NCI-H1092 (cell line): ENCODE measurements around the gene CD84.
"Not testable (repeated sequence)": the region's sequence is repeated elsewhere in the genome, so short reads cannot be mapped to it uniquely, and the experiment has no call there.

Experiments used
- DNase-seq: peaks from one replicate; lab custom pipeline; 2025; lab: John Stamatoyannopoulos, UW

CD84 gene

DNA sequence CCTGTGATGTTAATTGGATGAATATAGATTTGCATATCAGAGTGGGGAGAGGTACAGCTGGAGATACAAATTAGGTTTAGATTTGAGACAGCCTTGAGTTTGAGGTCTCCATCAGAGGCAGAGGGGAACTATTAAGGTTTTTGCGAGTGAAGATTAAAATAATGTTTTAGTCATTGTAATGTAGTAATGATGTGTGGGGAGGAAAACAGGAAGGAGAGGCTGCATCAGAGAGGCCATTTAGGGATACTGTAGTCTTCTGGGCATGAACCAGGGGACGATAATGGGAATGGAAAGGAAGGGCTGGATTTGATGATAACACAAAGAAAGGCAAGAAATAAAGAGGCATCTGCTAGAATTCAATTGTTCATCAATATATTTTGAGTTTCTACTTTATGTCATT lies 9.5 kb downstream of the CD84 start:
- DNase-seq: no peak

DNA sequence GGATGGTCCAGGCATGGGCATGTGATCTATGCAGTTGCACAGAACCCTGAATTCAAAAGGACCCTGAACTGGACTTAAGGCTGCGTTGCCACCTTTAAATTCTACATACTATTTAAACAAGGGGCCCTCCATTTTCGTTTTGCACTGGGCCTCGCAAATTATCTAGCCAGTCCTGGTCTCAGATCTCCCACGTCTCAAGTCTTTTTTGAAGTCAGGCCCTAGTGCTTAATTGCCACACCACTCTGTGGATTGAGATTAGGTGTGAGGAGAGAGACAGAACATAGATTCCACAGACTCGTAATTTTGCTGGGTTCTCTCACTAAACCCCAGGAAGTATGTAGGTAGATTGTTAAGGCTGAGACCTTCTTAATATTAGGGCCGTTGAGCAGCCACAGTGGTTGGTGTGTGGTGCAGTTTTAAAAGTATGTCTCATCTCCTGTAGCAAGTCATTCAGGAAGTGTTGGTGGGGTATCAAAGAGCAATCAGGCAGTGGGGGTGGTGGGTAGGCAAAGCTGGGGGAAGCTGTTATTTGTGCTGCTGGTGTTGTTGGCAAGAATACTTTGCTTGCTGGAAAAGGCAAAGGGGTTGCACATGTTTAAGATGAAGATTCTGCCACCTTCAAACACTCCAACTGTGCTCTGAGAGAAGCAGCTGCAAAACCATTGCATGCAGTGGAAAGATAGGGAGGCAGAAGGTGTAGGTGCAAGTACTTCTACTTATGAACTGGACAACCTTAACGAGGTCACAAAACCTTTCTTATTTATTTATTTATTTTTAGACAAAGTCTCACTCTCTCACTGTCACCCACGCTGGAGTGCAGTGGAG lies 11.2 kb downstream of the CD84 start:
- DNase-seq: no peak

DNA sequence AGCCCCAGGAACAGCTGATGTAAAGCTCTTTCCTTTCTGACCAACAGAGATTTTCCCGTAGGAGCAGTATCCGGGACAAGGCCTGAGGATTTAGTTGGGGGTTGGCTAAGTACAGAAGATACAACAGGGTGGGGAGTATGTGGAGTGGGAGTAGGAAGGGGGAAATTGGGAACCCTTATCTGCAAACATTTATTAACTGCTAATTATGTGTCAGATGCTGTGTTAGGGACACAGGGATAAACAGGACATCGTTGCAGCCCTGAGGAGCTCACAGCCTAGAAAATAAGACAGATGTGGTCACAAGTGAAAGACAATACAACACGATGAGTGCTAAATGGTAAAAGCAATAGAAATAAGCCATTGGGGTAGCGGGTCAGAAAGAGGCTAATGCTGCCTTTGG lies 12.0 kb downstream of the CD84 start:
- DNase-seq: no peak

DNA sequence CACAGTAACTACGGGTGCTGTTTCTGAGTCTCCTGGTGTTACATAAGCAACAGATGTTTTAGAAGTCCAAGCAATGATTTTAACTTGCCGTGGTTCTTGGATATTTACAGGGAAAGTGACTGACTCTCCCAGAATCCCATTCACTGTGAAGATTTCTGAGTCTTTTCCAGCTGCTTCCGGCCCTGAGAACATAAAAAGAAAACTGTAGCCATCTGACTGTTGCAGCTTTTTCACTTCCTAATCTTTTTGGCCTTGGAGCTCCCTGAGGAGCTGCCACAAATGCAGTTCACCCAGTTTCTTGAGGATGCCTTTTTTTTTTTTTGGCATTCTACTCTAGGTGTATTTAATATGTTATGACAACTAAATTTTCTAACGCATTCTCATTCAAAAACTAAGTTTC lies 13.7 kb downstream of the CD84 start:
- no peak for DNase-seq

DNA sequence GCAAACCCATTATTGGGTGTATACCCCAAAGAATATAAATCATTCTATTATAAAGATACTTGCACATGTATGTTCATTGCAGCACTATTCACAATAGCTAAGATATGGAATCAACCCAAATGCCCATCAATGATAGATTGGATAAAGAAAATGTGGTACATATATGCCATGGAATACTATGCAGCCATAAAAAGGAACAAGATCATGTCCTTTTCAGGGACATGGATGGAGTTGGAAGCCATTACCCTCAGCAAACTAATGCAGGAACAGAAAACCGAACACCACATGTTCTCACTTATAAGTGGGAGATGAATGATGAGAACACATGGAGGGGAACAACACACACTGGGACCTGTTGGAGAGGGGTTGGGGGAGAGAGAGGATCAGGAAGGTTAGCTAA lies 16.1 kb downstream of the CD84 start:
- not testable (repeated sequence) for DNase-seq

DNA sequence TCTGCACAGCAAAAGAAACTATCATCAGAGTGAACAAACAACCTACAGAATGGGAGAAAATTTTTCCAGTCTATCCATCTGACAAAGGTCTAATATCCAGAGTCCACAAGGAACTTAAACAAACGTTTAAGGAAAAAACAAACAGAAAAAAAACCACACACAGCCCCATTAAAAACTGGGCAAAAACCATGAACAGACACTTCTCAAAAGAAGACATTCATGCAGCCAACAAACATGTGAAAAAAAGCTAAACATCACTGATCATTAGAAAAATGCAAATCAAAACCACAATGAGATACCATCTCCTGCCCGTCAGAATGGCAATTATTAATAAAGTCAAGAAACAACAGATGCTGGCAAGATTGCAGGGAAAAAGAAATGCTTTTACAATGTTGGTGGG lies 16.6 kb downstream of the CD84 start:
- not testable (repeated sequence) for DNase-seq

DNA sequence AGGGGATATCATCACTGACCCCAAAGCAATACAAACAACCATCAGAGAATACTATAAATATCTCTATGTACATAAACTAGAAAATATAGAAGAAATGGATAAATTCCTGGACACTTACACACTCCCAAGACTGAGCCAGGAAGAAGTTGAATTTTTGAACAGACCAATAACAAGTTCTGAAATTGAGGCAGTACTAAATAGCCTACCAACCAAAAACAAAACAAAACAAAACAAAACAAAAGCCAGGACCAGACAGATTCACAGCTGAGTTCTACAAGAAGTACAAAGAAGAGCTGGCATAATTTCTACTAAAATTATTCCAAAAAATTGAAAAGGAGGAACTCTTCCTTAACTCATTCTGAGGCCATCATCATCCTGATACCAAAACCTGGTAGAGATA lies 18.5 kb downstream of the CD84 start:
- DNase-seq: no peak

DNA sequence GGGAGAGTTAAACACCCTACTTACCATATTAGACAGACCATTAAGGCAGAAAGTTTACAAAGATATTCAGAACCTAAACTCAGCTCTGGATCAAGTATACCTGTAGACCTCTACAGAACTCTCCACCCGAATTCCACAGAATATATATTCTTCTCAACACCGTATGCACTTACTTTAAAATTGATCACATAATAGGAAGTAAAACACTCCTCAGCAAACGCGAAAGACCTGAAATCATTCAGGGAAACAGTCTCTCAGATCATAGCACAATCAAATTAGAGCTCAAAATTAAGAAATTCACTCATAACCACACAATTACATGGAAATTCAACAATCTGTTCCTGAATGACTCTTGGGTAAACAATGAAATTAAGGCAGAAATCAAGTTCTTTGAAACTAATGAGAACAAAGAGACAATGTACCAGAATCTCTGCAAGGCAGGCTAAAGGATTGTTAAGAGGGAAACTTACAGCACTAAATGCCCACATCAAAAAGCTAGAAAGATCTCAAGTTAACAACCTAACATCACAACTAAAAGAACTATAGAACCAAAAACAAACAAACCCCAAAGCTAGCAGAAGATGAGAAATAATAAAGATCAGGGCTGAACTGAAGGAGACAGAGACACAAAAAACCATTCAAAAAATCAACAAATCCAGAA lies 19.1 kb downstream of the CD84 start:
- no peak for DNase-seq

DNA sequence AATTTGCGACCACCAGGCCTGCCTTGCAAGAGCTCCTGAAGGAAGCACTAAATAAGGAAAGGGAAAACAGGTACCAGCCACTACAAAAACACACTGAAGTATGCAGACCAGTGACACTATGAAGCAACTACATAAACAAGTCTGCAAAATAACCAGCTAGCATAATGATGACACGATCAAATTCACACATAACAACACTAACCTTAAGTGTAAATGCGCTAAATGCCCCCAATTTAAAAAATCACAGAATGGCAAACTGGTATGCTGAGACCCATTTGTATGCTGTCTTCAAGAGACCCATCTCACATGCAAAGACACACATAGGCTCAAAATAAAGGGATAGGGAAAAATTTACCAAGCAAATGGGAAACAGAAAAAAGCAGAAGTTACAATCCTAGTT lies 19.9 kb downstream of the CD84 start:
- not testable (repeated sequence) for DNase-seq

DNA sequence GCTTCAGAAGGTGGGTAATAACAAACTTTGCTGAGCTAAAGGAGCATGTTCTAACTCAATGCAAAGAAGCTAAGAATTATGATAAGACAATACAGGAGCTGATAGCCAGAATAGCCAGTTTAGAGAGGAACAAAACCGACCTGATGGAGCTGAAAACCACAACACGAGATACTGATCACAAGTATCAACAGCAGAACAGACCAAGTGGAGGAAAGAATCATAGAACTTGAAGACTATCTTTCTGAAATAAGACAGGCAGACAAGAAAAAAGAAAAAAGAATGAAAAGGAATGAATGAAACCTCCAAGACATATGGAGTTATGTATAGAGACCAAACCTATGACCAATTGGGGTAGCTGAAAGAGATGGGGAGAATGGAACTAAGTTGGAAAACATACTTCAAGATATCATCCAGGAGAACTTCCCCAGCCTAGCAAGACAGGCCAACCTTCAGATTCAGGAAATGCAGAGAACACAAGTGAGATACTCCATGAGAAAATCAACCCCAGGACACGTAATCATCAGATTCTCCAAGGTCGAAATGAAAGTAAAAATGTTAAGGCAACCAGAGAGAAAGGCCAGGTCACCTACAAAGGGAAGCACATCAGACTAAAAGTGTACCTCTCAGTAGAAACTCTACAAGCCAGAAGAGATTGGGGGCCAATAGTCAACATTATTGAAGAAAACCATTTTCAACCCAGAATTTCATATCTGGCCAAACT lies 20.5 kb downstream of the CD84 start:
- DNase-seq: no peak

DNA sequence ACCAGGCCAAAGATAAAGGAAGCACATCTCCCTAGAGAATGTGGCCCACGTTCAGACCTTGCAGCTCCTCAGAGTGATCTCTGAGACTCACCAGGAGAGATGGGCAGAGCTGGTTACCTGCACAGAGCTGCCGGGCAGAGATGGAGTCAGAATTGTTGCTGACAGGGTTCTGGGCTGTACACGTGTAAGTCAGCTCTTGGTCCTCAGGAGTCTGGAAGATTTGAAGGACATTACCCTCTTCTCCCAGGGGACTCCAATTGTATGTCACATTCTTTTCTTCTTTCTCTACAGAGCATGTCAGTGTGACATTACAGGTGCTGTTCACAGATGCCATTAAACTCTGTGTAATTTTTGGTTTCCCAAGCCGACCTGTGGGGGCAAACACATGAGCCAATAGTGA lies 25.5 kb downstream of the CD84 start:
- DNase-seq: no peak

DNA sequence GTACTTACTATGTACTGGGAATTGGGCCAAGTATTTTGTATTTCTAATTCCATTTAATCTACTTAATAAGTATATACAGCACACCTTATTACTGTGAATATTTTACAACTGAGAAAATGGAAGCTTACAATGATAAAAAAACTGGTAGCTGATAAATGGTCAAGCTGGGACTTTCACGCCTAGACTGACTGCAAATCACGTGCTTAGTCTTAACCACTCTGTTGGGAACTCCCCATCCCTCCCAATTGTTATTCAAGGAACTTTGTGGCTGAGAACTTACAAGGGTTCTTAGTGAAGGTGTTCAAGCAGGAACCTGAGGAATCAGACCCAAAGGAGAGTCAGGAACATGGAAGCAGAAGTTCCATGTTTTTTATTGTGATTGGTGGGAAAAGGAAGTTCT lies 26.9 kb downstream of the CD84 start:
- DNase-seq: no peak

DNA sequence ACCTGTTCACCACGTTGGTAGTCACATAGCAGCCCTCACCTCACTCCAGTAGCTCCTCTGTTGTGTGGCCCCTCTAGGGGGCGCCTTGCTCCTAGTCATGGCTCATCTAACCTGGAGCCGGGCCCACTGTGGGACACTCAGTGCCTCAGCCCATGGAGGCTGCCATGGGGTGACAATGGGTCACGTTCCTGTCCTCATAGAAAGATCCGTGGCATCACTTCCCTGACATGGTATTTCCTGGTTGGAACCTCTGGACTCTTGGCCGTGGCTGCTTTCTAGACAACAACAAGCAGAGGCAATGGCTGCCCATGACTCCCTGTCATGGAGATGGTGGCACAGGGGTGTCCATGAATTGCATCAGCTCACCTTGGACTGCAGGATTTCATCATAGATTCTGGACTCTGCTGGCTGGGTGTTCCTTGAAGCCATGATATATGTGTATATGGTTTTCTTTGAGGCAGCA lies 28.7 kb downstream of the CD84 start:
- DNase-seq: no peak

DNA sequence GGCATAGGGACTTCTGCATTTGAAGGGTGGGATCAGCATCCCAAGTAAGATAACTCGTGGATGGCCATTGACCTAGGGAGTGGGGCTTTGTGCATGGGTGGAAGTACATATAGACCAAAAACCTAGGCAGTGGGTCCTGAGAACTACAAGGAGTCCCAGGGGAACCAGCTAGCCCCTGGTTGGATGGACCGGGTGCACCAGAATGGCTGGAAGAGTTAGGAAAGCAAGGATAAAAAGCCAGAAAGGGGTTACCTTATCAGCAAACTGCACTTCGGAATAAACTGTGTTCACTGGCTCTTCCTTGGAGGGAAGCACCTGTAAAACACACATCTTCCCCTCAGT lies 29.7 kb downstream of the CD84 start:
- DNase-seq: no peak

DNA sequence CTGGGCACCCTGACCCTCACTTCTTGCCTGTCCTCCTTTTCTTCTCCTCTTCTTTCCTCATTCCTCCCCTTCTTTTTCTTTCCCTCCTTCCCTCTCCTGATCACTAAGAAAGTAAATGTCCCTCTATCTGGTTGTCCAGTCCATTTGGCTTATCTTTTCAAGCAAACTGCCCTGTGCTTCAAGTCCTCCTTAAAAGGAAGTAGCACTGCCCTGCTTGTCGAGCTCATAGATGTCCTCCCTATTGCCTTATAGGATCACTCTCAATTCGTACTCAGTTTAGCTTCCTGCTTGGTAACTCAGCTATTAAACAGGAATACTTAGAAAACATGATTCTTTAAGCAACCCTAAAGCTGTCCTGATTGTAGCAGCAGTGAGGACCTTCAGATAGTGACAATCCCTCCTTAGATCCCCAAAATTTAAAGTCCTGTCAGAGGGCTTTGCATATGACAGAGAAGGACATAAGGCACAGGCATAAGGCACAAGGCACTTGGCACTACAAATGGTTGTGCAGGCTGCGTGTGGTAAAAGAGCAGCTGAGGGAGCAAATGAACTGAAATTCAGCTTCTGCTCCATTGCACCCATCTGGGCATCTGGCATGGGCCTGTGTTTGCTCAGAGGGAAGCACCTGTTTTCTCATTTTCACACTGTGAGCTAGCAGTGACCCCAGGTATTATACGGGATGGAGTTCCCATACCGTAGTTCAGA lies 30.2 kb downstream of the CD84 start:
- DNase-seq: no peak

DNA sequence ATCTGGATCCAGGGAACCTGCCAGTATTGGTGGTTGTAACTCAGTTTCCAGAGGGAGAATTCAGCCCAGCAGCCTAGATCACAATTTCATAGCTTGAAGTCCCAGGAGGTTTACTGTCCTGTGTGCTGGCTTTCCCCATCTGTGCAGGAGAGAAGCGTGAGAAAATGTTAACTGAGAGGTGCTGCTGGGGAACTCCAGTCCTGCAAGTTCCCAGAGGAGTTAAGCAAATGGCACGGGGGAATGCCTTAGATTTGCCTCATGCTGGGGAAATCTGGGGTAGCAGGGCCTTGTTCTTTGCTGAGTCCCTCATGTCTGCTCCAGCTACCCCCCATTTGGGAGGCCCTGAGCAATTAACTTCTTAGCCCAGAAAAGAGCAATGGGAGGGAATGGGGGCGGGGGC lies 31.1 kb downstream of the CD84 start:
- DNase-seq: no peak

DNA sequence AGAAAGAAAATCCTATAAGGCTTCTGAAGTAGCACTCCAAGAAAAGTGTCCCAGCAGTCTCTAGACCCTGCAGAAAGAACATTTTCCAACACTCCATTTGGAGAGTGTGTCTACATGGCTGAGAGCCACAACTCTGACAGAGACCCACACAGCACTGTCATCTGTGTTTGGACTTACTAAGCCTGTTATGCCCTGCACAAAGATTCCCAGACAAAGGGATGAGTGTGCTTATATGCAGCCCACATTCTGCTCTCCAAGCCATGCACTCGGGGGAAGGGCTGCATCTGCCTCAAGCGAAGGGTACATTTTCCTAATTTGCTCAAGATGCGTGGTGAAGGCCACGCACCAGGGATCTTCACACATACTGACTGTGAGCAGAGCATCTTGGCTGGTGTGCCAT lies 31.9 kb downstream of the CD84 start:
- DNase-seq: no peak

DNA sequence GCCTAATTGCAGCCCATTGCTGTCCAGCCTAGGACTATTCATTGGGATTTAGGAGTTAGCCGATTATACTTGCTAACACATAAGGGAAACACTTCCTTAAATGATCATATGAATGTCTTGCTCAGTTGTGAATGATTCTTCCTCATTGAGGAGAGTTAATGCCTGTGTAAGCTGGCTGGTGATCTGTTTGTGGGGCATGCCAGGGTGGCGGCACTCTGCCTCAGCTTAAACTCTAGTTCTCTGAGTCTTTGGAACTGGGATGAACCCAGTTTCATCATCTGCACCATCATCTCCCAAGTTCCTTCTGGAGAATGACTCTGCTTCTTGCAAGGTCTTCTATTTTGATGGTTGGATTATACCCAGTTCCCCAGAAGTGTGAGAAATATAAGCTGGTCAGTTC lies 32.4 kb downstream of the CD84 start:
- DNase-seq: no peak

DNA sequence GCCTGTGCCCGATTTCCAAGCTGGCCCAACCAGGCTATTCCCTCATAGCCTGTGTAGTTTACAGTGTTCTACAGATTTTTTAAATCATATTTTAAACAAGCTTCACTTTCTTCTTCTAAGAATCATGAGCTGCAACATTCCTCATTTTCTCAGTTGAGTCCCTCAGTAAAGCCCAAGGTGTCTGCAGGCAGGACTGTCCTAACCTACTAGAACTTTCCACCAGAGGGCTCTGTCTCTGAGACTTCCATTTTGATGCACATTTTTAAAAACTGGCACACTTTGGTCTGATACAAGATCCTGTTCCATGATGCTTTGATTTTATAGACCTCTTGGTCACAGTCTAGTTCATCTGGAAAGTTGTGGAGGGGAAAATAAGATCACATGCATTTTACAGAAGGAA lies 34.6 kb downstream of the CD84 start:
- DNase-seq: no peak

DNA sequence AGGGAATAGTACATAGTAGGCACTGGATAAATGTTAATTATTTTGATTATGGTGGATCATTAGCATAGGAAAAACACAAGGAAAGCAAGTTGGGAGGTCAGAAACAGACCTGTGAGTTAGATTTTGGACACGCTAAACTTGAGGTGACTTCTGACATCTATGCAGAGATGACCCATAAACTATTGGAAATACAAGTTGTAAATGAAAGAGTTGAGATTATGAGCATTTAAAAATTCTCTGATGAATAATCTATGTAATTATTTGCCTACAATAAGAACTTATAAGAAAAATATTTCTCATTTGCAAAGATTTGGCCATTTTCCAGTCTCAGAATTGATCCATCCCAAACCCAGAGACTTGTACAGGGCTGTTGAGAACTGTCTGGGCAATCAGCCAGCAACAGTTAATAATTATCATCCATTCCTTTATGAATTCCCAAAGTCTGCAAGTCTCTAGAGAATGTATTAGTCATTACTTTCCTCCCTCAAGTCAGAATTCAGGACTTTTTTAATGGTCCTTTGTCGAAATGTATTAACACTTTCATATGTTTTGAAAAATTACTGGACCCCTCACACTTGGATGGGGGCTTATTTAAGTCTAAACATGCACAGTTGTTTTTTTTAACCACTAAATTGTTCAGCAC lies 36.9 kb downstream of the CD84 start:
- no peak for DNase-seq

DNA sequence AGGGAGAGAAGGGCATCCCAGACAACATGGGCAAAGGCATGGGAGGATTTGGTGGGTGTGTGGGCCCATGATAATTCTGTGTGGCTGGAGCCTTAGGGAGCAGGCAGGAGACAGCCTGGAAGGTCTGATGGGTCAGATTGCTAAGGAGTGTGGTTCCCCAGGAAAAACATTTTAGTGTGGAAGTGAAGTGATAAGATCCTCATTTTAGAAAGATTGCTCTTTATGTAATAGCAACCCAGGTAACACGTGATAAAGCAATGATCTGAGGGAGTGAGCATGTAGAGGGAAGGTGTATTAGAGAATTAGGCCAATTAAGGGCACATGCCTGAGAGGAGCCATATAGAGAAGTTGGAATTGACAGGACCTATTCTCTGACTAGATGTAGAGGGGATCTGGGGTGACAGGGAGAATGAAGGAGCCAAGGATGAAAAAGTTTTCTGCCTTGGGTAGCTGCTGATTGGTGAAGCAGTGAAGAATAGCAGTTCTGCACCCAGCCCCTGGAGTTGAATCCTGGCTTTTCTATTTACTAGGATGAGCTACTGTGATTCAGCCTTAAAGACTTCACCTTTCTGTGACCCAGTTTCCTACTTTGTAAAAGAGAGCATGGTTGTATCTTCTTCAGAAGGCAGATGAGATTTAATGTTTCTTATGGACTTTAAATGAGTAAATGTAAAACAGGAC lies 37.5 kb downstream of the CD84 start:
- no peak for DNase-seq

DNA sequence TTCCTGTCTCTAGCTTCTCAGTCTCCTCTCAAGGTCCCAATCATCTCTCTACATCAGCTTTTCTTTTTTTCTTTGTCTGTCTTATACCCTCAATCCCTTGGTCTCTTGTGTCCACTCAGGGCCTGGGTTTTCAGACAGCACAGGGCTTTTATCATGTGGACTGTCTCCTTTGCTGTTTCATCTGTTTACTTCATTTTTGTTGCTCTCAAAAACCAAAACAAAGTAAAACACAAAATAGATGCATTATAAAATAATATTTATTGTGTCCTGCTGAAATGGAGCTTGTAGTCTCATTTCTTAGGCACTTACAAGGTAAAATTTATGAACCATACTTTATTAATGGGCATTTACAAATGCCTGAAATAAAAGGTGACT lies 38.5 kb downstream of the CD84 start:
- DNase-seq: no peak
